ENCODE data around the gene CMTM2. TPM values are rescaled to one million over a fixed set of nuclear protein-coding genes. Genes with fewer than 3 reads are reported as not detected.

The CMTM2 gene
- total RNA-seq, 1 donor from 2014 or later = not detected

GRCh38 chr16:66551788-66552285 lies 27.4 kb upstream of the CMTM2 start:
- H3K4me3 Mint-ChIP-seq (ENCODE audit: unreplicated experiment) = peak overlapping the region; percentile 92
- H3K4me1 Mint-ChIP-seq (ENCODE audit: low read depth, unreplicated experiment) = peaks cover 13% of the 10 kb centered on the region
- H3K36me3 Mint-ChIP-seq (ENCODE audit: low read depth, unreplicated experiment) = peaks cover 5% of the 10 kb centered on the region
- Histone ChIP-seq H3K4me2 (ENCODE audit: low read length) (peak overlapping the region; percentile 92), H3K27me3 (ENCODE audit: insufficient read depth, low read length) (no peaks in the 10 kb centered on the region), H2AFZ (ENCODE audit: low read depth, low read length) (peak overlapping the region; percentile 96), H3K4me3 (ENCODE audit: insufficient read depth, low read depth, low read length) (peak overlapping the region; percentile 71), H3K9ac (ENCODE audit: low read length) (peak overlapping the region; percentile 84), H4K20me1 (ENCODE audit: insufficient read depth, low read length) (no peaks in the 10 kb centered on the region), H3K4me1 (ENCODE audit: insufficient read depth, low read length) (peaks cover 21% of the 10 kb centered on the region), H3K9me3 (ENCODE audit: insufficient read depth, low read depth, low read length) (no peaks in the 10 kb centered on the region), H3K36me3 (ENCODE audit: insufficient read depth, low read length) (no peaks in the 10 kb centered on the region), H3K79me2 (ENCODE audit: insufficient read depth, low read length) (peaks cover 38% of the 10 kb centered on the region), H3K27ac (ENCODE audit: low read depth, low read length) (peak overlapping the region; percentile 85)
- DNase-seq (ENCODE audit: low read depth) (no peak), FAIRE-seq (no peak)
- H3K27me3 Mint-ChIP-seq (ENCODE audit: low read depth, unreplicated experiment) = no peaks in the 10 kb centered on the region
- no peak for TF ChIP-seq CTCF (IDR thresholded peaks at IDR 0.05; ENCODE audit: insufficient read depth, low read depth, low read length)
- no peak for TF ChIP-seq EZH2 (IDR thresholded peaks at IDR 0.05; ENCODE audit: insufficient read depth, low read length)
- peak overlapping the region; percentile 58 for H3K27ac Mint-ChIP-seq (ENCODE audit: unreplicated experiment)
- peaks cover 4% of the 10 kb centered on the region for H3K9me3 Mint-ChIP-seq (ENCODE audit: unreplicated experiment)

- Histone ChIP-seq H3K79me2 (ENCODE audit: insufficient read depth, low read length) (peaks cover 41% of the 10 kb centered on the region), H4K20me1 (ENCODE audit: insufficient read depth, low read length) (no peaks in the 10 kb centered on the region), H3K4me2 (ENCODE audit: low read length) (peak within 1 kb of the TSS; percentile 92), H3K4me3 (ENCODE audit: insufficient read depth, low read depth, low read length) (peak within 1 kb of the TSS; percentile 71), H3K27me3 (ENCODE audit: insufficient read depth, low read length) (no peaks in the 10 kb centered on the region), H3K9ac (ENCODE audit: low read length) (peak within 1 kb of the TSS; percentile 84), H3K36me3 (ENCODE audit: insufficient read depth, low read length) (peaks cover 2% of the 10 kb centered on the region), H3K9me3 (ENCODE audit: insufficient read depth, low read depth, low read length) (no peaks in the 10 kb centered on the region), H3K27ac (ENCODE audit: low read depth, low read length) (peak within 1 kb of the TSS; percentile 85), H3K4me1 (ENCODE audit: insufficient read depth, low read length) (peaks cover 21% of the 10 kb centered on the region), H2AFZ (ENCODE audit: low read depth, low read length) (peak within 1 kb of the TSS; percentile 96)
- Mint-ChIP-seq H3K4me1 (ENCODE audit: low read depth, unreplicated experiment) (peaks cover 13% of the 10 kb centered on the region), H3K27ac (ENCODE audit: unreplicated experiment) (peak within 1 kb of the TSS; percentile 58), H3K9me3 (ENCODE audit: unreplicated experiment) (peaks cover 4% of the 10 kb centered on the region), H3K27me3 (ENCODE audit: low read depth, unreplicated experiment) (no peaks in the 10 kb centered on the region), H3K4me3 (ENCODE audit: unreplicated experiment) (peak within 1 kb of the TSS; percentile 92), H3K36me3 (ENCODE audit: low read depth, unreplicated experiment) (peaks cover 5% of the 10 kb centered on the region)
- FAIRE-seq (no peak), DNase-seq (ENCODE audit: low read depth) (peak; percentile 59)
- TF ChIP-seq EZH2 (IDR thresholded peaks at IDR 0.05; ENCODE audit: insufficient read depth, low read length) (no peak), CTCF (IDR thresholded peaks at IDR 0.05; ENCODE audit: insufficient read depth, low read depth, low read length) (no peak)
These were observed 26.7 kb upstream of the CMTM2 start, which contains the start of gene CKLF for GRCh38 chr16:66552286-66553177. Gene CKLF, plus strand, starts transcription at chr16:66552576. Its CDS starts 140 bp downstream, at chr16:66552716.
